ENCODE data around the gene TMEM245. TPM values are rescaled to one million over a fixed set of nuclear protein-coding genes. Genes with fewer than 3 reads are reported as not detected.

TMEM245 gene
- total RNA-seq, 1 experiment from 2014 or later, result 34.8 TPM

DNA sequence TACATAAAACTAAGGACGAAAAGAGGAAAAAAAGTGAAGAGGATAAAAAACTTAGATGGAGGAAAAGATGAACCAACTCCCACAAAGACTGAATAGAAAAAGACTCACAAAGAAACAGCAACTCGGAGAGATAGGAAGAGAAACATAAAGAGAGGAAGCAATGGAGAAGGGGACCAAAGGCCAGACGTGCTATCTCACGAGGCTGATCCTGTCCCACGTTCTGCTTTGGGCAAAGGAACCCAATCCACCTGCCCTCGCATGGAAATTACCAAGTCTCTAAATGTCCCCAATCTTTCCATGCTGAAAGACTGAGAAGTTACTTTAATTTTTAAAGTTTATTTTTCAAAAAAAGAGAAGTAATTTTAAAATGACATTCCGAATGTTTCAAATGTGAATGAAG, 36.6 kb downstream of the TMEM245 start (continued):
- TF ChIP-seq, protein P1, sequence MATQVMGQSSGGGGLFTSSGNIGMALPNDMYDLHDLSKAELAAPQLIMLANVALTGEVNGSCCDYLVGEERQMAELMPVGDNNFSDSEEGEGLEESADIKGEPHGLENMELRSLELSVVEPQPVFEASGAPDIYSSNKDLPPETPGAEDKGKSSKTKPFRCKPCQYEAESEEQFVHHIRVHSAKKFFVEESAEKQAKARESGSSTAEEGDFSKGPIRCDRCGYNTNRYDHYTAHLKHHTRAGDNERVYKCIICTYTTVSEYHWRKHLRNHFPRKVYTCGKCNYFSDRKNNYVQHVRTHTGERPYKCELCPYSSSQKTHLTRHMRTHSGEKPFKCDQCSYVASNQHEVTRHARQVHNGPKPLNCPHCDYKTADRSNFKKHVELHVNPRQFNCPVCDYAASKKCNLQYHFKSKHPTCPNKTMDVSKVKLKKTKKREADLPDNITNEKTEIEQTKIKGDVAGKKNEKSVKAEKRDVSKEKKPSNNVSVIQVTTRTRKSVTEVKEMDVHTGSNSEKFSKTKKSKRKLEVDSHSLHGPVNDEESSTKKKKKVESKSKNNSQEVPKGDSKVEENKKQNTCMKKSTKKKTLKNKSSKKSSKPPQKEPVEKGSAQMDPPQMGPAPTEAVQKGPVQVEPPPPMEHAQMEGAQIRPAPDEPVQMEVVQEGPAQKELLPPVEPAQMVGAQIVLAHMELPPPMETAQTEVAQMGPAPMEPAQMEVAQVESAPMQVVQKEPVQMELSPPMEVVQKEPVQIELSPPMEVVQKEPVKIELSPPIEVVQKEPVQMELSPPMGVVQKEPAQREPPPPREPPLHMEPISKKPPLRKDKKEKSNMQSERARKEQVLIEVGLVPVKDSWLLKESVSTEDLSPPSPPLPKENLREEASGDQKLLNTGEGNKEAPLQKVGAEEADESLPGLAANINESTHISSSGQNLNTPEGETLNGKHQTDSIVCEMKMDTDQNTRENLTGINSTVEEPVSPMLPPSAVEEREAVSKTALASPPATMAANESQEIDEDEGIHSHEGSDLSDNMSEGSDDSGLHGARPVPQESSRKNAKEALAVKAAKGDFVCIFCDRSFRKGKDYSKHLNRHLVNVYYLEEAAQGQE (IDR thresholded peaks at IDR 0.05; ENCODE audit: low read depth), result no peak
- no peak for TF ChIP-seq SP1 (IDR thresholded peaks at IDR 0.05; ENCODE audit: low read depth)
- no peak for TF ChIP-seq POLR2AphosphoS5 (IDR thresholded peaks at IDR 0.05; ENCODE audit: low read depth, low read length)
- TF ChIP-seq YY1 (IDR thresholded peaks at IDR 0.05; ENCODE audit: extremely low read depth, insufficient replicate concordance, low read depth, low read length), result no peak
- TF ChIP-seq CEBPB (IDR thresholded peaks at IDR 0.05; ENCODE audit: low read depth), result no peak
- TF ChIP-seq EZH2 (IDR thresholded peaks at IDR 0.05), result no peak
- TF ChIP-seq, protein P2, sequence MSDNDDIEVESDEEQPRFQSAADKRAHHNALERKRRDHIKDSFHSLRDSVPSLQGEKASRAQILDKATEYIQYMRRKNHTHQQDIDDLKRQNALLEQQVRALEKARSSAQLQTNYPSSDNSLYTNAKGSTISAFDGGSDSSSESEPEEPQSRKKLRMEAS (IDR thresholded peaks at IDR 0.05), result no peak

- no peak overlapping the region for H3K4me2 ChIP-seq (ENCODE audit: low read length)
- RAD21 ChIA-PET (ENCODE audit: low non-redundant PET in 1 of 2, low total read pairs in 2 of 2, uncharacterized antibody in 2 of 2, unreplicated experiment in 2 of 2), result no interaction called here
- ATAC-seq, result no peak
Measured at GRCh38 chr9:109082091-109082620, 37.6 kb downstream of the TMEM245 start.

More at GRCh38 chr9:109082091-109082620, 37.6 kb downstream of the TMEM245 start:
- peaks cover 15% of the 10 kb centered on the region for H3K79me2 ChIP-seq (ENCODE audit: insufficient read depth, low read length)
- no peak overlapping the region for H3K27ac ChIP-seq (ENCODE audit: low read depth, low read length)
- POLR2A ChIA-PET, result no interaction called here
- peaks cover 0 to 11% of the 10 kb centered on the region in 2 experiments; a peak in 2 of 4 replicates for H3K4me1 ChIP-seq (ENCODE audit: control insufficient read depth in 1 of 2, insufficient read depth in 2 of 2, low read length in 2 of 2)
- no peaks in the 10 kb centered on the region for H3K27me3 ChIP-seq (ENCODE audit: insufficient read depth, low read length)
- H3K9ac ChIP-seq (ENCODE audit: low read length), result no peak overlapping the region
- H3K9me2 ChIP-seq (ENCODE audit: insufficient read depth), result no peaks in the 10 kb centered on the region
- no TSS peak for BruUV-seq (replicated peaks)
- TF ChIP-seq ZFX (IDR thresholded peaks at IDR 0.05) (no peak), RAD21 (IDR thresholded peaks at IDR 0.05; ENCODE audit: low read depth) (no peak), FOSL1 (IDR thresholded peaks at IDR 0.05; ENCODE audit: low read depth) (no peak), CBX3 (IDR thresholded peaks at IDR 0.05; ENCODE audit: low read depth) (no peak), JUND (IDR thresholded peaks at IDR 0.05) (no peak), SRF (IDR thresholded peaks at IDR 0.05; ENCODE audit: low read depth) (no peak), POLR2A (IDR thresholded peaks at IDR 0.05; ENCODE audit: borderline replicate concordance, extremely low read depth, insufficient read depth, insufficient read length) (no peak)
- TF ChIP-seq, protein P2 (IDR thresholded peaks at IDR 0.05), result no peak
- TF ChIP-seq, protein P3, sequence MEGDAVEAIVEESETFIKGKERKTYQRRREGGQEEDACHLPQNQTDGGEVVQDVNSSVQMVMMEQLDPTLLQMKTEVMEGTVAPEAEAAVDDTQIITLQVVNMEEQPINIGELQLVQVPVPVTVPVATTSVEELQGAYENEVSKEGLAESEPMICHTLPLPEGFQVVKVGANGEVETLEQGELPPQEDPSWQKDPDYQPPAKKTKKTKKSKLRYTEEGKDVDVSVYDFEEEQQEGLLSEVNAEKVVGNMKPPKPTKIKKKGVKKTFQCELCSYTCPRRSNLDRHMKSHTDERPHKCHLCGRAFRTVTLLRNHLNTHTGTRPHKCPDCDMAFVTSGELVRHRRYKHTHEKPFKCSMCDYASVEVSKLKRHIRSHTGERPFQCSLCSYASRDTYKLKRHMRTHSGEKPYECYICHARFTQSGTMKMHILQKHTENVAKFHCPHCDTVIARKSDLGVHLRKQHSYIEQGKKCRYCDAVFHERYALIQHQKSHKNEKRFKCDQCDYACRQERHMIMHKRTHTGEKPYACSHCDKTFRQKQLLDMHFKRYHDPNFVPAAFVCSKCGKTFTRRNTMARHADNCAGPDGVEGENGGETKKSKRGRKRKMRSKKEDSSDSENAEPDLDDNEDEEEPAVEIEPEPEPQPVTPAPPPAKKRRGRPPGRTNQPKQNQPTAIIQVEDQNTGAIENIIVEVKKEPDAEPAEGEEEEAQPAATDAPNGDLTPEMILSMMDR (IDR thresholded peaks at IDR 0.05 in 2 of 3, conservative IDR thresholded peaks at IDR 0.05 in 1 of 3; ENCODE audit: borderline replicate concordance in 1 of 3, insufficient read depth in 1 of 3, low read depth in 2 of 3, low read length in 2 of 3), result no peak
- TF ChIP-seq, protein P4, sequence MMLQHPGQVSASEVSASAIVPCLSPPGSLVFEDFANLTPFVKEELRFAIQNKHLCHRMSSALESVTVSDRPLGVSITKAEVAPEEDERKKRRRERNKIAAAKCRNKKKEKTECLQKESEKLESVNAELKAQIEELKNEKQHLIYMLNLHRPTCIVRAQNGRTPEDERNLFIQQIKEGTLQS (IDR thresholded peaks at IDR 0.05), result no peak
- no peak overlapping the region for H3K4me3 ChIP-seq (replicated peaks in 1 of 2; ENCODE audit: low read depth in 1 of 2, low read length in 2 of 2)
- peaks cover 18 to 31% of the 10 kb centered on the region in 2 experiments for H3K36me3 ChIP-seq (ENCODE audit: control insufficient read depth in 1 of 2, insufficient read depth in 2 of 2, low read length in 2 of 2)
- H2AFZ ChIP-seq (ENCODE audit: low read depth, low read length, poor library complexity, severe bottlenecking), result no peak overlapping the region
- no peaks in the 10 kb centered on the region for H4K20me1 ChIP-seq (ENCODE audit: insufficient read depth)
- no peaks in the 10 kb centered on the region for H3K9me3 ChIP-seq (ENCODE audit: control insufficient read depth in 1 of 2, insufficient read depth in 1 of 2, low read depth in 1 of 2, low read length in 2 of 2)
- CTCF ChIA-PET, result no interaction called here
- intact Hi-C loops (cut with micrococcal nuclease), result no loop called here
- no peak for DNase-seq (ENCODE audit: low read depth, low spot score)
